Body of pancreas (tissue), 4 donors: ENCODE measurements around the gene PCDH9.

Experiments used
- POLR2A ChIP-seq, 3 donors: fragments of 450-650 bp; IDR thresholded peaks; one replicate each; pipeline ENCODE4 v1.6.1; 2016; ENCODE audit warnings: antibody characterized with exemption in 3 of 3, mild to moderate bottlenecking in 2 of 3
- TF ChIP-seq, protein P1 (sequence below), 7 experiments: fragments of 450-650 bp in 4 of 7; fragments of 200-600 bp in 3 of 7; sonication (generic) in 3 of 7; IDR thresholded peaks; one replicate each; pipeline ENCODE4 v1.5.1; 2016 to 2019; ENCODE audit warnings: antibody characterized with exemption in 7 of 7

DNA sequence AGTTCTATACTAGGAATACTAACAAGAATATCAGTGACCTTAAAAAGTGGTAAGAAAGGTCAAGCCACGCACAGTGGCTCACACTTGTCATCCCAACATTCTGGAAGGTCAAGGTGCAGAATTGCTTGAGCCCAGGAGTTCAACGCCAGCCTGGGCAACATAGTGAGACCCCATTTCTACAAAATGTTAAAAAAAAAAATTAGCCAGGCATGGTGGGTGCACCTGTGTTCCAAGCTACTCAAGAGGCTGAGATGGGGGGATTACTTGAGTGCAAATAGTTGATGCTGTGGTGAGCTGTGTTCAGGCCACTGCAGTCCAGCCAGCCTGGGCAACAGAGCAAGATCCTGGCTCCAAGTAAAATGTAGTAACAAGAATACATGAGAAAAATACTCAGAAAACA is 61.8 kb downstream of the PCDH9 start:
- TF ChIP-seq, protein P1, sequence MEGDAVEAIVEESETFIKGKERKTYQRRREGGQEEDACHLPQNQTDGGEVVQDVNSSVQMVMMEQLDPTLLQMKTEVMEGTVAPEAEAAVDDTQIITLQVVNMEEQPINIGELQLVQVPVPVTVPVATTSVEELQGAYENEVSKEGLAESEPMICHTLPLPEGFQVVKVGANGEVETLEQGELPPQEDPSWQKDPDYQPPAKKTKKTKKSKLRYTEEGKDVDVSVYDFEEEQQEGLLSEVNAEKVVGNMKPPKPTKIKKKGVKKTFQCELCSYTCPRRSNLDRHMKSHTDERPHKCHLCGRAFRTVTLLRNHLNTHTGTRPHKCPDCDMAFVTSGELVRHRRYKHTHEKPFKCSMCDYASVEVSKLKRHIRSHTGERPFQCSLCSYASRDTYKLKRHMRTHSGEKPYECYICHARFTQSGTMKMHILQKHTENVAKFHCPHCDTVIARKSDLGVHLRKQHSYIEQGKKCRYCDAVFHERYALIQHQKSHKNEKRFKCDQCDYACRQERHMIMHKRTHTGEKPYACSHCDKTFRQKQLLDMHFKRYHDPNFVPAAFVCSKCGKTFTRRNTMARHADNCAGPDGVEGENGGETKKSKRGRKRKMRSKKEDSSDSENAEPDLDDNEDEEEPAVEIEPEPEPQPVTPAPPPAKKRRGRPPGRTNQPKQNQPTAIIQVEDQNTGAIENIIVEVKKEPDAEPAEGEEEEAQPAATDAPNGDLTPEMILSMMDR (IDR thresholded peaks at IDR 0.05), result no peak
- TF ChIP-seq POLR2A (IDR thresholded peaks at IDR 0.05), result no peak
